ENCODE data around the gene MYO3B. TPM values are rescaled to one million over a fixed set of nuclear protein-coding genes. Genes with fewer than 3 reads are reported as not detected.
A peak's percentile ranks its signal among the peaks of the same experiment; 100 is the strongest.

Gene MYO3B
- total RNA-seq, 3 donors from 2014 or later (not counting 1 experiment from before 2014, with no cell fraction given), result 0.68 to 0.88 (median 0.75) TPM

DNA sequence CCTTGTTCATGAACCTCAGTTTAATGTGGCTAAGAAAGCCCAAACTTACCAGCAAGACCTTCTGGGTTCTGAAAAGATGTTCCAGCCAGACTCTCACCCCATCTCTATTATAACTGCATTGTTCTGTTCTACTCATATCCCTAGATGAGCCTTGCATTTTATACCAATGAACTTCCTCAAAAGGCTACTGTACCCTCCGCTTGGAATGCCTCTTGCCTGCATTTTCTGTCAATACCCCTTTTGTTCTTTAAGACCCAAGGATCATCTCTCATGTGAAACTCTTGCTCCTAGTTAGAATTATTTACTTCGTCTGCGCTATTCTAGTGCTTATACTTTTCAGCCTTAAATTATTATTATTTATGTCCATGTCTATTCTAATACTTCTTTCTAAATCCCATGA lies 181.5 kb downstream of the MYO3B start:
- no peaks in the 10 kb centered on the region for H3K36me3 ChIP-seq (ENCODE audit: control insufficient read depth, insufficient read depth, low read length)
- no peak overlapping the region for H3K4me3 ChIP-seq (ENCODE audit: low read length)
- intact Hi-C loops (cut with micrococcal nuclease), result no loop called here
- H3K4me1 ChIP-seq (ENCODE audit: control insufficient read depth, insufficient read depth, low read length), result peaks cover 3% of the 10 kb centered on the region
- Mint-ChIP-seq H3K4me3 (no peak overlapping the region), H3K27ac (no peak overlapping the region), H3K36me3 (no peaks in the 10 kb centered on the region), H3K4me1 (peaks cover 18 to 19% of the 10 kb centered on the region in 2 donors), H3K27me3 (ENCODE audit: low read depth in 2 of 2) (peaks cover 10 to 19% of the 10 kb centered on the region in 2 donors), H3K9me3 (no peaks in the 10 kb centered on the region)
- no peaks in the 10 kb centered on the region for H3K9me3 ChIP-seq (ENCODE audit: control insufficient read depth, insufficient read depth, low read length)
- TF ChIP-seq, protein P1, sequence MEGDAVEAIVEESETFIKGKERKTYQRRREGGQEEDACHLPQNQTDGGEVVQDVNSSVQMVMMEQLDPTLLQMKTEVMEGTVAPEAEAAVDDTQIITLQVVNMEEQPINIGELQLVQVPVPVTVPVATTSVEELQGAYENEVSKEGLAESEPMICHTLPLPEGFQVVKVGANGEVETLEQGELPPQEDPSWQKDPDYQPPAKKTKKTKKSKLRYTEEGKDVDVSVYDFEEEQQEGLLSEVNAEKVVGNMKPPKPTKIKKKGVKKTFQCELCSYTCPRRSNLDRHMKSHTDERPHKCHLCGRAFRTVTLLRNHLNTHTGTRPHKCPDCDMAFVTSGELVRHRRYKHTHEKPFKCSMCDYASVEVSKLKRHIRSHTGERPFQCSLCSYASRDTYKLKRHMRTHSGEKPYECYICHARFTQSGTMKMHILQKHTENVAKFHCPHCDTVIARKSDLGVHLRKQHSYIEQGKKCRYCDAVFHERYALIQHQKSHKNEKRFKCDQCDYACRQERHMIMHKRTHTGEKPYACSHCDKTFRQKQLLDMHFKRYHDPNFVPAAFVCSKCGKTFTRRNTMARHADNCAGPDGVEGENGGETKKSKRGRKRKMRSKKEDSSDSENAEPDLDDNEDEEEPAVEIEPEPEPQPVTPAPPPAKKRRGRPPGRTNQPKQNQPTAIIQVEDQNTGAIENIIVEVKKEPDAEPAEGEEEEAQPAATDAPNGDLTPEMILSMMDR (IDR thresholded peaks at IDR 0.05), result no peak
- DNase-seq (no peak), ATAC-seq (no peak)
- H3K27ac ChIP-seq (ENCODE audit: low read length), result no peak overlapping the region
- no peaks in the 10 kb centered on the region for H3K27me3 ChIP-seq (ENCODE audit: control insufficient read depth, insufficient read depth, low read length)
- WGBS (ENCODE audit: insufficient coverage), result 78% methylated on average over 2 of the region's 3 CpGs

DNA sequence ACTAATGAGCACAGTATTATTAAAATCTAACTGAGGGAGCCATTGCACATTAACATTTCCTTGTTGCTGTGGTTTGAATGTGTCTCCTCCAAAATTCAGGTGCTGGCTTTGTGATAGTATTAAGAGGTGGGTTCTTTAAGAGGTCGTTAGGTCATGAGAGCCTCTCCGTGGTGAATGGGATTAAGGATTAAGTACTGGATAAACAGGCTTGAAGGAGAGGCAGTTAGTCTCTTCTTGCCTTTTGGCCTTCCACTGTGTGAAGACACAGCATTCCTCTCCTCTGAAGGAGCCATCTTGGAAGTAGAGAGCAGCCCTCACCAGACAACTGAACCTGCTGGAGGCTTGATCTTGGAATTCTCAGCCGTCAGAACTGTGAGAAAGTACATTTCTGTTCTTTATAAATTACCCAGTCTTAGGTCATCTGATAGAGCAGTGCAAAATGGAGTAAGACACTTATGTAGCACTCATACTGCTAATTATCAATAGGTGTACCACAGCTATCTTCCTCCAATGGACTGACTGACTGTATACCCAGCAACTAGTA lies 182.7 kb downstream of the MYO3B start:
- Histone ChIP-seq H3K27ac (ENCODE audit: low read length) (no peak overlapping the region), H3K36me3 (ENCODE audit: control insufficient read depth, insufficient read depth, low read length) (no peaks in the 10 kb centered on the region), H3K4me3 (ENCODE audit: low read length) (no peak overlapping the region), H3K4me1 (ENCODE audit: control insufficient read depth, insufficient read depth, low read length) (no peaks in the 10 kb centered on the region), H3K9me3 (ENCODE audit: control insufficient read depth, insufficient read depth, low read length) (no peaks in the 10 kb centered on the region), H3K27me3 (ENCODE audit: control insufficient read depth, insufficient read depth, low read length) (no peaks in the 10 kb centered on the region)
- intact Hi-C loops (cut with micrococcal nuclease), result loop anchor here (2.0 kb wide), 1 partner anchor 452 kb away; no protein-coding TSS in a partner anchor
- peaks cover 6 to 7% of the 10 kb centered on the region in 2 donors for H3K4me1 Mint-ChIP-seq
- peaks cover 13 to 28% of the 10 kb centered on the region in 2 donors for H3K27me3 Mint-ChIP-seq (ENCODE audit: low read depth in 2 of 2)
- no peak for DNase-seq
- WGBS (ENCODE audit: insufficient coverage), result 75% methylated on average over 3 of the region's 3 CpGs
- H3K27ac Mint-ChIP-seq, result no peak overlapping the region
- no peak for ATAC-seq
- H3K9me3 Mint-ChIP-seq, result no peaks in the 10 kb centered on the region
- no peaks in the 10 kb centered on the region for H3K36me3 Mint-ChIP-seq
- no peak overlapping the region for H3K4me3 Mint-ChIP-seq
- TF ChIP-seq, protein P1 (IDR thresholded peaks at IDR 0.05), result no peak

DNA sequence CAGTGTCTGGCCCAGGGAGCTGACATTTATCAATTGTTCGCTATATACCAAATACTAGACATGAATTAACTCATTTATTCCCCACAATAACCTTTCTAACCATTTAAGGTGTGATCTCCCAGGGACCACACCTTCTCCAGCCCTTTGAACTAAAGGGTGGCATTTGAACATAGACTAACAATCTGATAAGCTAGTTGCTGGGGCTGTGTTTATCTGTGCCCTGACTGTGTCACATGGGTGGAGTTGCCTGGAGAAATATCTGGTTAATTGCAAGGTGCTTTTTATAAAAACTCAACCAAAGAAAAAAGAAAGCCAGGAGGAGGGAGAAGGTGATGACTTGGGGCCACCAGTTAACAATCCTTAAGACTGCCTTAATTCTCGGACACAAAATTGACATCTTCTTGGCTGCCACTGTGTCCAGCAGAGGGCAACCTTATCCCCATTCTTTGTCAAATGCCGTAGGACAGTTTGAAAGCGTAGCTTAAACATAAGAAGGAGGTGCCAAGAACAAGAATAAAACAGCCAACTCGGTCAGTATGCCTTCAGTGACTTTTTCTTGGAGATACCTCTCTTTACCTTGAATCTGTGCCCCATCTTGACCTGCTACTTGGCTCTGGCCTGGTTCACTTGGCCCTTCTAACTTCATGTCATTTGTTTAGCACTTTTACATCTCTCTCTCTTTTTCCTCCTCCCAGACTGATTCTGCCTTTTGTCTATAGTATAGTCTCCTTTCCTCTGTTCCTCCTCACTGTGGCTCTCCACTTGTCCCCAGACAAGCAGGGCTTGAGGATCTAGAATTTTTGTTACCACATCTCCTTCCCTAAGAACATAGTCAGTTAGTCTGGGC lies 183.4 kb downstream of the MYO3B start:
- no peak overlapping the region for H3K4me3 Mint-ChIP-seq
- intact Hi-C loops (cut with micrococcal nuclease), result loop anchor here (2.0 kb wide), 1 partner anchor 451 kb away; no protein-coding TSS in a partner anchor
- H3K9me3 ChIP-seq (ENCODE audit: control insufficient read depth, insufficient read depth, low read length), result no peaks in the 10 kb centered on the region
- H3K27me3 Mint-ChIP-seq (ENCODE audit: low read depth in 2 of 2), result peaks cover 13 to 35% of the 10 kb centered on the region in 2 donors
- no peaks in the 10 kb centered on the region for H3K36me3 Mint-ChIP-seq
- DNase-seq, result peak; percentile 19 to 76
- no peak overlapping the region for H3K27ac ChIP-seq (ENCODE audit: low read length)
- H3K4me3 ChIP-seq (ENCODE audit: low read length), result no peak overlapping the region
- 25% methylated on average over 5 of the region's 5 CpGs for WGBS (ENCODE audit: insufficient coverage)
- no peaks in the 10 kb centered on the region for H3K9me3 Mint-ChIP-seq
- H3K27ac Mint-ChIP-seq, result no peak overlapping the region
- TF ChIP-seq, protein P1 (IDR thresholded peaks at IDR 0.05), result peak; percentile 57
- no peaks in the 10 kb centered on the region for H3K36me3 ChIP-seq (ENCODE audit: control insufficient read depth, insufficient read depth, low read length)
- peaks cover 5 to 7% of the 10 kb centered on the region in 2 donors for H3K4me1 Mint-ChIP-seq
- H3K27me3 ChIP-seq (ENCODE audit: control insufficient read depth, insufficient read depth, low read length), result no peaks in the 10 kb centered on the region
- no peaks in the 10 kb centered on the region for H3K4me1 ChIP-seq (ENCODE audit: control insufficient read depth, insufficient read depth, low read length)
- ATAC-seq, result peak; percentile 54 to 84 (median 59)
